NCI-H345 treated with DMSO at 0.1 percent for 48 hours (cell line): ENCODE results near the gene CIART.
"Not testable (repeated sequence)": the region's sequence is repeated elsewhere in the genome, so short reads cannot be mapped to it uniquely, and the experiment has no call there.

Experiments
- DNase-seq: peaks from one replicate; lab custom pipeline; 2025; ENCODE audit not compliant: unreplicated experiment; lab: John Stamatoyannopoulos, UW

CIART gene

DNA sequence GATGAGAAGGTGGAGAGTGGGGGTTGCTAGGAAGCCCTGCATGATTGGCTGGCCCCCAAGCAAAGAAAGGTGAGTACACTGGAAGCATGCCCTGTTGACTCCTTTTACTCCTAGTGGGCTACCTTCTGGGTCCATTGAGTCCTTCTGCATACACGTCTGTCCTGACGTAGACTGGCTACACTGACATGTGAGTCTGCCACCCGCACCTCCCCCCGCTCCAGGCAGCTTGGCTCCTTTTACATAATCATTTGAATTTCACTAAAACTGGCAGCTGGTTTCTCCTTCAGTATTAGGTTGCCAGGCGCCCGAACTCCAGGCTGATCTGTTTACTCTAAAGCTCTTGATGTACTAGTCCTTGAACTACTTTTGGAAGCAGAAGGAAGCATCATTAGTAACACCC, 20.0 kb downstream of the CIART start:
- DNase-seq, result no peak

DNA sequence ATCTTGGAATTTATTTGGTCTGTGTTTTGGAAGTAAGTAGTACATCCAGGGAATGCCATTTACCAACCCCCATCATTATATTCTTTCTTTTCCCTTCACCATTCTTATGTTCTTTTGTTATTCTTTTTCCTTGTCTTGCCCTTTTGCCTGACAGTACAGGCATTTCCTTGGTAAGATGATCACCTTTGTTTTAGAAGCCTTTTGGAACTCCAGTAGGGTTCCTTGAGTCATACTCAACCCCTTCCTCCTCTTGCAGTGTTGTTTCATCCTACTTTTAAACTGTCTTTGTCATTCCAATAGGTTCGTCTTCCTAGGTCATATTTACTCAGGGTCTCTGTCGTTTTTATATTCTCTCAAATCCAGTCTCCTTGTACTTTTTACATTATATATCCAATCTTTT, 20.5 kb downstream of the CIART start:
- no peak for DNase-seq

DNA sequence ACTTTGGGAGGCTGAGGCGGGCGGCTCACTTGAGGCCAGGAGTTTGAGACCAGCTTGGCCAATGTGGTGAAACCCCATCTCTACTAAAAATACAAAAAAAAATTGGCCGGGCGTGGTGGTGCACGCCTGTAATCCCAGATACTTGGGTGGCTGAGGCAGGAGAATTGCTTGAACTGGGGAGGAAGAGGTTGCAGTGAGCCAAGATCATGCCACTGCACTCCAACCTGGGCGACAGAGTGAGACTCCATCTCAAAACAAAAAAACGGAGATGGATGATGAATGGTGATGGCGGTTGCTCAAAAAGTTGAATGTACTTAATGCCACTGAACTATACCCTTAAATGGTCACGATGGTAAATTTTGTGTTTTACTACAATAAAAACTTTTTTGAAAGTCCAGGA, 26.2 kb downstream of the CIART start:
- not testable (repeated sequence) for DNase-seq

DNA sequence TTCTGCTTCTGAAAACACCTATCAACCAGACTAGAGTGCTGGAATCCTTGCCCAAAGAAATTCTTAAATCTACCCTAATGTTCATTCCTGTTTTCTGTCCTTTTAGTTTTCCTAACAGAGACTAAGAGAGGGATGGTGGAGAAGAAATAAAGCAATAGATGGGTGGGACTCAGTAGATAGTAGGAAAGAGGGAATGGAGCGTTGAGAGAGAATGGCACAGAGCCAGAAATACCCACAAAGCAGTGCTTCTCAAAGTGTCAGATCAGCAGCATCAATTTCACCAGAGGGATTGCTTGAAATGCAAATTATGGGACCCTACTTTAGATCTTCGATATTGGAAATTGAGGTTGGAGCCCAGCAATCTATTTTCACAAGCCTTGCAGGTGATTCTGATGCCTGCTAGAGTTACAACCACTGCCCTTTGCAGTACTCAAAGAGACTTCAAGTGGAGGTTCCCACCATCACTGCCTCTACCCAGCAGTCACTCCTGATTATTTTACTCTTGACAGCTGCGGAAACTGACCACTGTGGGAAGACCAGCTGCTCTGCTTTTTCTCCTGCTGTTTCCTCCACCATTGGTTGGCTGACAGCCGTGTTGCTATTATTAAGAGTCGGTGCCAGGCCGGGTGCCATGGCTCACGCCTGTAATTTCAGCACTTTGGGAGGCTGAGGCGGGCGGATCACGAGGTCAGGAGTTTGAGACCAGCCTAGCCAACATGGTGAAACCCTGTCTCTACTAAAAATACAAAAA, 27.6 kb downstream of the CIART start:
- DNase-seq, result no peak

DNA sequence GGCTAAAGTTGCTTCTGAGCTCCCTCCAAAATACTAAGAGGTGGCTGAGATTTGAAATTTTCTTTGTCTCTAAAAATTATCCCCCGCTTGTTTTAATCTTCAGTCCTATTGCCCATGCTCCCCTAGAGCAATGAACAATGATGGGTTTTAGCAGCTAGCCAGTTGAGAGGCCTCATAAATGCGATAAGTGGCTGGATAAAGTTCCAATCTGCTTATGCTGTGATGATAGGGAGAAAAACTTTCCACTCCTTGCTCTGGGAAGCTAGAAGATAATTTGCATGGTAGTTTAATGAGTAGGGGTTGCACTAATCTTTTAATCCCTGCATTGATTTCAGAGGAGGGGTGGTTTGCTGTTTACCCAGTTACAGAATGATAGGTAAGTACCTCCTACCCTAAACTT, 29.4 kb downstream of the CIART start:
- DNase-seq, result no peak

DNA sequence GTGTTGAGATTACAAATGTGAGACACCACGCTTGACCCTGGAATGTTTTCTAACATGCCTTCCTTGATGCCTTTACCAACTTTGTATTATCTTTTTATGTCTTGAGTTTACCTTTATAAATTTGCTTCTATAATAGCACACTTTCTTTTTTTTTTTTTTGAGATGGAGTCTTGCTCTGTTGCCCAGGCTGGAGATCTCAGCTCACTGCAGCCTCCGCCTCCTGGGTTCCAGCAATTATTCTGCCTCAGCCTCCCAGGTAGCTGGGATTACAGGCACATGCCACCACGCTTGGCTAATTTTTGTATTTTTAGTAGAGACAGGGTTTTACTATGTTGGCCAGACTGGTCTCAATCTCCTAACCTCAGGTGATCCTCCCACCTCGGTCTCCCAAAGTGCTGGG, 32.3 kb downstream of the CIART start:
- DNase-seq, result not testable (repeated sequence)

DNA sequence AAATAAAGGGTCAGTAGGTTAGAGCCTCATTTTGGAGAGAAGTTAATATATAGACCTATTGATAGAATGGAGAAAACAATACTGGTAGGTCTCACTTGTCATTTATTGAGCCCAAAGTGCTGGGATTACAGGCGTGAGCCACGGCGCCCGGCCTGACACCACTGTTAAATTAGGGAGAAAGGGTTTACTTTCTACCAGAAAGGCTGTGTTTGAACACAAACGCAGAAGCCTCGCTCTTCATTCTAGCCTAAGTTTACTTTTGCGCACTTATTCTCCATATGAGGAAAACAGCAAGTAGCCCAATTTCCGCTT, 38.3 kb downstream of the CIART start:
- no peak for DNase-seq

DNA sequence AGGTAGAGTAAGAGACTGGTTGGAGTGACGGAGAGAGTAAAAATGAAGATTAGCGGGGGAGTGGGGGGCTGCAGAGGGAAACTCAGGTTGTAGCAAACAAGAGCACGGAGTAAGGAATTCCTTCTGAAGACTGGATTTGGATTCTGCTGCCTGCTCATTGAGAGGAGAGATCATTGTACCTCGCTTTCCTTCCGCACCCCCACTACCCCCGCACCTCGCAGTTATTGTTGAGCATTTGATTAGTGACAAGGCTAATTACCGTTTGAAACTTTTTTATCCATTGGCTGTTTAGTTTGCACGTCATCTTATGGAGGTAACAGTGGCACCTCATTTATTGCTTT, 39.4 kb downstream of the CIART start:
- no peak for DNase-seq

DNA sequence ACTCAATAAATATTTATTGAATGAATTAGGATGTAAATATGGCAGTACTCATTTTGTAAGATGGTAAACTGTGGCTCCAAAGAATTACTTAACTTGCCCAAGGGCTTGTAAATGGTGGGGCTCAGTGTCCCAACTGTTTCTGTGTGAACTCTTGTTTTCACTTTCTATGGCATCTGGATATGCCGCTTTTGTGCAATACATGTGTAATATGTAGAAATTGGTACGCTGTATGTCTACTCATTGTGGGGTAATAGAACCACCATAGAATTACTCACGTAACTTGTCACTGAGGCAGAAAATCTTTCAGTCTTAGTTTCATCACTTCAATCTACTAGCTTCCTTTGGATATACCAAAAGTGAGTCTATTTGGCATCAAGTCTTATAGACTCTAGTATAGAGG, 40.0 kb downstream of the CIART start:
- no peak for DNase-seq

DNA sequence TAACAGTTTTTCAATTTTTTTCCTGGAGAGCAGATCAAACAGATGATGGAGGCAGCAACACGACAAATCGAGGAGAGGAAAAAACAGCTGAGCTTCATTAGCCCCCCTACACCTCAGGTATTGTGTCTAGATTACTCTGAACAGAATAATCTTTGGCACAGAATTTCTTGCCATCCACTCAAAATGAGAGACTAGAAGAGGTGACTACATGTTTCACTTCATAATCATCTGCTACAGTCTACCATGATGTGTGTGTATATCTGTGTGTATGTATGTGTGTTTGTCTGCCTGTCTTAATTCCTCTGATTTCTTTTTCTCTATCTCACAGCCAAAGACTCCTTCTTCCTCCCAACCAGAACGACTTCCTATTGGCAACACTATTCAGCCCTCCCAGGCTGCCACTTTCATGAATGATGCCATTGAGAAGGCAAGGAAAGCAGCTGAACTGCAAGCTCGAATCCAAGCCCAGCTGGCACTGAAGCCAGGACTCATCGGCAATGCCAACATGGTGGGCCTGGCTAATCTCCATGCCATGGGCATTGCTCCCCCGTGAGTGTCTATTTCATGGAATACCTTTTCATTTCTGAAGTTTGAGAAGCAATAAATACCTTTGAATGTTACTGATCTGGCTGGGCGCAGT, 50.4 kb downstream of the CIART start:
- no peak for DNase-seq
